GM18502 (cell line): Measurements from ENCODE around the gene TJP3.

Experiments
- ATAC-seq: cut with Tn5 transposase; IDR thresholded peaks from one replicate; pipeline ENCODE4 v1.9.1; 2021; ENCODE audit warnings: mild to moderate bottlenecking; ENCODE audit not compliant: unreplicated experiment, poor library complexity

Gene TJP3

DNA sequence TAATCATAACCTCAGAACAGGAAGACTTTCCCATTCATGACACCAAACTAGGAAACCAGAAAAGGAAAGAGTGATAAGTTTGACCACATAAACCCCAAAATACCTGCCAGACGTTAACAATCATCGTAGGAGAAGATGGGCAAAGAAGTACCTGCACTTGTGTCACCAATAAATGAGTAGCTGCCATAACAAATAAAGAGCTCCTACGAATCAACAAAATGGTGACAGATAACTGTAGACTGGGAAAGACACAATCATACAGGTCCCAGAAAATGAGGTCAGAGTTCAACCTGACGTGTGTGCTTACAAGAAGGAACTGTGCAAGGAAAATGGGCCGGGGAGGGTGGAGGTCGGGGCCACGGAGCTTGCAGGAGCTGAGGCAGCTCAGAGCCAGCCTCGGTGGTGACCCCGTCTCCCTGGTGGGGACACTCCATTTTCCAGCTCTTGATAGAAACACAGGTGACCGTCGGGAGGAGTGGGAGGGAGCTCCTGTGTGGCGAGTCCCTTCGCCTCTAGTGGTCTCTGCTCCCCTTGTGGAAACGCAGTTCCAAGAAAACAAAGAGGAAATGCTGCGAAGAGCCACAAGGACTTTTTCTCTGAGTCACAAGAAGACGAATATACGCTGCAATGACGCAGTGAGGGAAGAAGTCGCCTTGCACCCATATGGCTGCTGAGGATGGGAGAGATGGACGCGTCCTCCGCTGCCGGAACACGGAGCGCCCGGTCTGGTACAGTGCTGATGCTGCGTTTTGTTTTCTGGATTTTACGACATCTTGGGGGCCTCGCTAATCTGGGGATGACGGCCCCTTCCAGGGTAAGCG lies 17.4 kb upstream of the TJP3 start:
- no peak for ATAC-seq

DNA sequence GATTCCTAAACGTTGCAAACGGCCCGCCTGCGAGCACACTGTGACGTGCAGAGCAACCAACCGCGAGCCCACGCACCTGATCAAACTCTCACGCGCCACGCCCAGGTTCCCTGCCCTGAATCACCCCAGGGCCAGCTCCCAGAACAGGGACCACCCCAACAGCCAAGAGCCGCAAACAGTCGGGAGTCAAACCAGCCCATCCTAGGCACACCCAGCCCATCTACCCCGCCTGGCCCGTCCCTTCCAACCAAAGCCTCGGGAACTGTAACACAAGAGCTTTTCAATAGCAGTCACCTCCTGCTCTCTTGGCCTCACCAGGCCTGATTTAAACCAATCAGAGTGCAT lies 16.8 kb upstream of the TJP3 start:
- ATAC-seq: no peak

DNA sequence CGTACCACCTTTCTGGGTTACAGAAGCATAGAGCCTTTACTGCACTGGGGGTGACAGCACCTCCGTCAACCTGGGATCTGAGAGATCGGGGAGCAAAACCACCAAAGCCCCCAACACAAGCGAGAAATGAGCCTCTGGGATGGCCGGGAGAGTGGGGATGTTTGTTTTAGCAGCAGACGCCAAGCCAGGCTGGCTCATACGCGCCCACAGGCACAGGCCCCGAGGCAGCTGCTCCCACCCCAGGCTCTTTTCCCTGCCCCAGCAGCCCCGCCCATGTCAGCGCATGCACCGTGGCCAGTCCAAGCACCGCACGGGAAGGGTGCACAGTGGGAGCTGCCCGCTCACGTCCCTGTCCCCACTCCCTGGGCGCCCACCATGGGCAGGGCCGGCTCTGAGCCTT lies 16.5 kb upstream of the TJP3 start:
- no peak for ATAC-seq

DNA sequence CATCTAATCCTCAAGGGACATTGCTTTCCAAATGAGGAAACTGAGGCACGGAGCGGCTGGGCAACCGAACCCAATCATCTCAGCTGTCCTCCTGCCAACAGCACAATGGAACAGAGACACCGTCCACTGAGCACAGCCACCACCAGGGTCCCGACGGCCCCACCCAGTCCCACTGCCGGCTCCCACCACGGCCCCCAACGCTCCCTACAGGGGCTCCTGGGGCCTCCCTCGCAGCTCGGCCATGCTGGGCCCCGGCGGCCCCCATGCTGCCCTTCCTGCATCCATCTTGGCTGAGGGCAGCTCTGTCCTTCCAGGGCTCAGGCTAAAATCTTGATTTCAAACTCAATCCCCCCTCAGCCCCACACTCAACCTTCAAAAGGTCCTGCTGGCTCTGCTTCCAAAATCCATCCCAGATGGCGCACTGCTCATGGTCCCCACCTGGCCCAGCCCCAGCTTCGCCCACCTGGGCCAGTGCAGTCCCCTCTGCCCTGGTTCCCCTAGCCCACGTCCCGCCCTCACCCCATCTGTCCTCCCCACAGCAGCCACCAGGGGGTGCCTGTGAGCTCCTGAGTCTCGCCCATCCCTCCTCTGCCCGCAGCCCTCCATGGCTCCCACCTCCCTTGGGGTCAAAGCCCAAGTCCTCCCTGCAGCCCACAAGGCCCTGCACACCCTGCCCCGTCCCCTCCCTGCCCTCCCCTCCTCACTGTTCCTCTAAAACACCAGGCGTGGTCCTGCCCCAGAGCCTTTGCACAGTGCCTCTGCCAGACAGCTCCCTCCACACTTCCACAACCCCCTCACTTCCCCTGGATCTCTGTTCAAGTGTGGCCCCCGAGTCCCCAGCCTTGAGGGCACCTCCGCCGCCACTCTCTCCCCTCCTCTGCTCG lies 15.8 kb upstream of the TJP3 start:
- ATAC-seq: no peak

DNA sequence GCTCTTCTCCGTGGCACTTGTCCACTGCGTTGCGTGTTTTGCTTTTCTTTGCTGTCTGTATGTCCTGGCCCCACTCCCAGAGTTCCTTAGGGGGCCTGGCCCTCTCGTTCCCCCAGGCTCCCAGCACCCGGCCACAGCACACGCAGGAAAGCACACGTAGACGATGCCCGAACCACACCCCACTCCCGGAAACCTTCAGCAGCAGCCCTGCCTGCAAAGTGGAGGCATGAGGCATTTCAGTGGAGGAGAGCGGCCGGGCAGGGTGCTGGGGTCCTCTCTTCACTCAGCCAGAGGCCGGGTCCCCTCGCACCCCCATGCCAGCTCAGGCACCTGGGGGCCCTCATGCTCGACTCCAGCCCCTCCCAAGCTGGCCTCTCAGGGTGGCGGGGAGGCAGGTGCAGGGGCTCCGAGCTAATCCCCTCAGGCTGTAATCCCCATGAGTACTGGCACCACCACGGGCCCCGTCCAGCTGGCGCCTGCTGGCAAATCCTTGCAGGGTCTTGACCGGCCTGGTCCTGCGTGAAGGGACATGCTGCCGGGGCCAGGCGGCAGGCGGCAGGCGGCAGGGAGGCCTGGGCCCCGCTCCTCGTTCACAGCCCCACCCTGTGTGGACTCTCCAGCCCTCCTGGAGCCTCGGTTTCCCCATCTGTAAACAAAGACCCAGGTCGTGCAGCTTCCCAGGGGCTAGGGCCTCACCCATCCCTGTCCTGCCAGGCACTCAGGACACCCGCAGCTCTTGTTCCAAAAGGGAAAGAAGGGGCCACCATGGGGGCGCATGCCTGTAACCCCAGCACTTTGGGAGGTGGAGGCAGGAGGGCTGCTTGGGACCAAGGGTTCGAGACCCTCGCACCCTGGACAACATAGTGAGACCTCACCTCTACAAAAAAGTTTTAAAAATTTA lies 14.9 kb upstream of the TJP3 start:
- no peak for ATAC-seq

DNA sequence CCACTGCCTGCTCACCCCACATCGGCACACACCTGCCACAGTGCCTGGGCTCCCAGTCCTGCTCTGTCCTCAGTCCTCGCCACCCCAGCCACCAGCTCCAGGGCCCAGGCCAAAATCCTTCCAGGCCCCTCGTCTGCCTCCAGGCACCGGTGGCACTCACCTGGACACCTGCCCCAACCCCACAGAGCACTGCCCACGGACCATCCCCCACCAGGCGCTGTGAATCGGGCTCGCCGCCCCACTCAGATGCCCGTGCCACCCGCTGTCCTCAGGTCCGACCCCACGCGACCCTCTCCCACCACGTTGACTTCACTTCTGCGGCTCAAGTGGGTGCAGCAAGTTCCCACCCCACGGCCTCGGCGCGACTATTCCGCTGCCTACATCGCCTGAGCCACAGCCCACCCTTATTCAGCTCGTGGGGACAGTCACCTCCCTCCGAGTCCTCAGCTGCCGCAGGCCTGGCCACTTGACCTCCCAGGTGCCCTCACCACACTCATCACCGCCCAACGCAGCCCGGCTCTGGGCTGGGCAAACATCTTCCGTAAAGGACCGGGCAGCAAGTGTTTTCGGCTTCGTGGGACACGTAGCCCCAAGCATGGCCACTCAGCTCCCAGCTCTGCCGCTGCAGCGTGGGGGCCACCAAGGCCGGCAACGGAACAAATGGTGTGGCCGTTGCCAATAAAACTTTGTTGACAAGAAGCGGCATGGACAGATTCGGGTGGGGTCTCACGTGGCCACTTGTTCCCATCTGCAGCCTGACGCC lies 13.6 kb upstream of the TJP3 start:
- ATAC-seq: no peak

DNA sequence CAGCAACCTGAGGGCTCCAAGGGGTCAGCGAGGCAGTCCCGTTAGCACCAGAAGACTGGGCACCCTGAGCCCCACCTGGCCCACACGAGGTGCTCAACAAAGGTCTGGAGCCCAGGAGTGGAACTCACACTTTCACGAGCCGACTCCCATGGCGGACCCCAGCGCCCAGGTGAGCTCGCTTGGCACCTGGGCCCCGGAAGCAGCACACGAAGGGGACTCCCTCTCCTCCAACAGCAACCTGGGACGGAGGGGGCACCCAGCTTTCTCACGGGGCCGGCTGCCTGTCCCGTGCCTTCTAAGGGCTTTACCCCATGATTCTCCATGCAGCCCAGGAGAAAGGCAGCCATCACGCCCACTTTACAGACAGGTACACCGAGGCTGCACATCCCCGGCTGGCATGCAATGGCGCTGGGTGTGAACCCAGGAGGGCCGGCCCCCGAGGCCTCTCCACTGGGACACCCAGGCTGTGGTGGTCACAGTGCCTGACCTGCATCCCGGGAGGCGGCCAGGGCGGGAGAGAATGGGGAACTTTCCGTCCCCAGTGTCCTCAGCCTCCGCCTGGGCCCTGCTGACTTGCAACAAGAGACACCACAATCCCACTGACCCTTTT lies 13.0 kb upstream of the TJP3 start:
- ATAC-seq: no peak

DNA sequence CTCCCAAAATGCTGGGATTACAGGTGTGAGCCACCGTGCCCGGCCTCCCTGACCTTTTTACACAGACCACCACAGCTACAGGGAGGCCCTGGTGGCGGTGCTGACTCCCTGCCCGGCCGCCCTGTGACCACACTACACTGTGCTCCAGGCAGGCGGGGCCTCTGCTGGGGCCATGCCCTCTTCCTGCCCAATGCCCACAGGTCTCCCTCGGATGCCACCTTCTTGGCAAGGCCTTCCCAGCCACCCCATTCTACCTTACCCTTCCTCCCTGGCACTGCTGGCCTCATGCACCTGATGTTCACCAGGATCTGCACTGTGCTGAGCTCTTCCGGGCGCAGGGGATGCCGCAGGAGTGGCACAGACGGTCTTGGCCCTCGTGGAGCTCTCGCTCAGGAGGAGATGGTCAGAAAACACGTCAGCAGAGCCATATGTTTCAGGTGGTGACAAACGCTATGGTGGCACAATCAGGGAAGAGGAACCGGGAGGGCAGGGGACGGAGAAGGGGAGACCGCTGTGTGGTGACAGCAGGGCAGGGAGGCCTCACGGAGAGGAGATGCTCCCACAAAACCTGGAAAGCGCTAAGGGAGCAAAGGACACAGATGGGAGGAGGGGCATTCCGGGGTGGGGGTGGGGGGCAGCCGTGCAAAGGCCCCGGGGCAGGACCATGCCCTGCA lies 12.1 kb upstream of the TJP3 start:
- no peak for ATAC-seq

DNA sequence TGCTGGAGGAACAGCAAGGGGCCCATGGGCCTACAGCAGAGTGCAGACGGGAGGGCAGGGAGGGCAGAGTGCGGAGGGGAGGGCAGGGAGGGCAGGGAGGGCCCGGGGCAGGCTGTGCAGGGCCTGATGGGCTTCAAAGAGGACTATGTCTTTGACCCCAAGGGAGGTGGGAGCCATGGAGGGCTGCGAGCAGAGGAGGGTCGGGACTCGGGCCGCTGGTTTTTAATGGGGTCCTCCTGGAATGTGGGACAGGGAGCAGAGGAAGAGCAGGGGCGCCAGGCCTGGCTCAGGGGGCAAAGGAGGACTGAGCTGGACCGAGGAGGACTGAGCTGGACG lies 11.6 kb upstream of the TJP3 start:
- ATAC-seq: no peak

DNA sequence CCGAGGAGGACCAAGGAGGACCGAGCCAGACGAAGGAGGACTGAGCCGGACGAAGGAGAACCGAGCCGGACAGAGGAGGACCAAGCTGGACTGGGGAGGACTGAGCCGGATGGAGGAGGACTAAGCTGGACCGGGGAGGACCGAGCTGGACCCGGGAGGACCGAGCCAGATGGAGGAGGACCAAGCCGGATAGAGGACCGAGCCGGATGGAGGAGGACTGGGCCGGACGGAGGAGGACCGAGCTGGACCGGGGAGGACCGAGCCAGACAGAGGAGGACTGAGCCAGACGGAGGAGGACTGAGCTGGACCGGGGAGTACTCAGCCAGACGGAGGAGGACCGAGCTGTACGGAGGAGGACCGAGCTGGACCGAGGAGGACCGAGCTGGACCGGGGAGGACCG lies 11.1 kb upstream of the TJP3 start:
- ATAC-seq: no peak

DNA sequence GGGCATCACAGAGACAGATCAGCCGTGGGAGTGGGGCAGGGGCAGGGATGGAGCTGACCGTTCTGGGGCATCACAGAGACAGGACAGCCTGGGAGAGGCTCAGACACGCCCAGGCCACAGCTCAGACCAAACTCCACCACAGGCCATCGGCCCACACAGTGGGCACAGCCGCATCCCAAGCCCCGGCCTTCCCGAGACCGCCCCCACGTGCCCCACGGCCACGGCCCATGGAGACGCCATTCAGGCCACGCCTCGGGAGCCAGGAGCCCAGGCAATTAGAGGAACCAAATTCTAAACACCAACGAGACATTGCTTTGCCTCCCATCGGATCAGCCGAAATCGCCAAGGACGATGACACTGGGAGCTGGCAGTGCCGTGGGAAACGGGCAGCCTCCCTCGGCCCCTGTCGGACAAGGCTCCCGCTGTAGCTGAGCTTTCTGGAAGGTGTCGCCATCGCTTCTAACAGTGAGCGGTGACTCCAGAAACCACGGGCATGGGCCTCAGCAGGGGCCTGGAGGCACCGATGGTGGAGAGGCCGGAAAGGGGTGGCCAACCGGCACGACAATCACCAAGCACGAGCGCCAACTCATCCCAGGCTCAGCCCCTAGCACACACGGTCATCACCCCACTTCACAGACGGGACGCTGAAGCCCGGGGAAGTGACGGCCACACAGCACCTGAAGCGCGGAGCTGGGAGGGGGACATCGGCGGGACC lies 10.4 kb upstream of the TJP3 start:
- no peak for ATAC-seq

DNA sequence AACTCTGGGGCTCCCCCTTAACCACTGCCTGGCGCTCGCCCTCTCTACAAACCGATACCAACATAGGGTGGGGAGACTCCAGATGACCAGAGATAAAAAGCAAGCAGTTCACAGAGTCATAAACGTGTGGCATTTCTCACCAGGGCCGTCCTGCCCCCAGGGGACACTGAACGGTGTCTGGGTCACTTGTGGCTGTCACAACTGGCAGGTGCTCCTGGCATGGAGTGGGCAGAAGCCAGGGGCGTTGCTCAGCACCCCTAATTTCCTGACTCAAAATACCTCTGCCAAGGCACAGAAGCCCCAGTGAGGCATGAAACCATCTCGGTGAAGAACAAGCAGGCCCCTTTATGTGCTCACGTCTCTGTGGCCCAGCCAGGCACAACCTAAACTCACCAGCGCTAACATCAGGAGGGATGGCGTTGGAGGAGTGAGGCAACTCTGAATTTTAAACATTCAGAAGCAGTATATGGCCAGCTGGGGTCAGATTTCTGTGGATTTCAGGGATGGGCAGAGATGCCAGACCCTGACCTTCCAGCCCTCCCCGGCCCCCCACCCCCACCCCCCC lies 9.7 kb upstream of the TJP3 start:
- no peak for ATAC-seq

DNA sequence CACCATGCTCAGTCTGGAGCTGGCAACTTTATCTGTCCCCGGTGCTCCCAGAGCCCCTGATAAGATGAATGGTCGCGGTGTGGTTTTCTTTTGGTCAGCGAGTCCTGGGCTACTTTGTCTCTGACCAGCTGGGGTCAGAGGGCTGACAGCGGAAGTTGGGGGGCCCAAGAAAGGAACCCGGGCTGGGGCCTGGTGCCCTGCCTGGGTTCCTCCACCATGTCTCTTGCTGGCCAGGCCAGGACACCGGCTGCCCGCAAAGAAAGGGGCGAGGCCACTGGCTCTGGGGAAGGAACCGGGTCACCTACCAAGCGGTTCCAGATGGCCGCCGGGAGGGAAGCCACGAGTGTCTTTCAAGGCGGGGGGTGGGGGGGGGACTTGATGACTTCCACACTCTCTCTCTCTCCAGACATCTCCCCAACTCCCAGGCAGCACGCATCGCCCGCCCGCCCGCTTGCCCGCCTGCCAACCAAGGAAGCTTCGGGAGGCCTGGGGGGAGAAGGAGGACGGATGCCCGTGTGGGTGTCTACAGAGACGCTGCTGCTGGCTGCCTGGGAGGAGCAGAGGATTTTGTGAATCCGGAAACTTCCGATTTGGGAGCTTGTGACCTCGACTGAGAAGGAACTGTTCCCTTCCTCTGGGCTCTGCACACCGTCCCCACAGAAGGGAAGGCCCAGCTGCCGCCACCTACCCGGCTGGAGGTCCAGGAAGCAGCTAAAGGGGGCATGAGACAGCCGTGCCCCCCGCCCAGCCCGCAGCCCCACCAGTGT lies 9.0 kb upstream of the TJP3 start:
- ATAC-seq: no peak

DNA sequence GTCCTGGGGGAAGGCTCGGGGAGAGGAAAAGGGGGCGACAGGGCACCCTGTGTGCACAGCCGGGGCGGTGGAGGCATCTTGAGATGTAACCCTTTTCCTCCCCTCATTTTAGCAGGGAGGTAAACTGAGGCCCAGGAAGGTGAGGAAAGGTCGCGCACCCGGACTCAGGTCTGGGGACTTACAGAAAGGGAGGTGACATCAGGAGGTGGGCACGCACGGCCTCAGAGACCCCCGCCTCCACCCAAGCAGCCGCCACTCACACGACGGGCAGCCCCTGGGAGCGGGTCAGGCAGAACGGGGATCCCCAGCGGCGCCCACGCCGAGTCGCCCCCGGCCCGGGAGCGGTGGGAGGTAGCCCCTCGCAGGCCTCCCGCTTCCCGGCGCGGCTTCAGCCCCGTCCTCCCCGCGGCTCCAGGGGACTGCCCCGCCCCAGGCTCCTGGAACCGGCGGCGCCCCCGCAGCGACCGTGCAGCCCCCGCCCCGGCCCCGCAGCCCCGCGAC lies 8.4 kb upstream of the TJP3 start:
- ATAC-seq: peak; percentile 27

DNA sequence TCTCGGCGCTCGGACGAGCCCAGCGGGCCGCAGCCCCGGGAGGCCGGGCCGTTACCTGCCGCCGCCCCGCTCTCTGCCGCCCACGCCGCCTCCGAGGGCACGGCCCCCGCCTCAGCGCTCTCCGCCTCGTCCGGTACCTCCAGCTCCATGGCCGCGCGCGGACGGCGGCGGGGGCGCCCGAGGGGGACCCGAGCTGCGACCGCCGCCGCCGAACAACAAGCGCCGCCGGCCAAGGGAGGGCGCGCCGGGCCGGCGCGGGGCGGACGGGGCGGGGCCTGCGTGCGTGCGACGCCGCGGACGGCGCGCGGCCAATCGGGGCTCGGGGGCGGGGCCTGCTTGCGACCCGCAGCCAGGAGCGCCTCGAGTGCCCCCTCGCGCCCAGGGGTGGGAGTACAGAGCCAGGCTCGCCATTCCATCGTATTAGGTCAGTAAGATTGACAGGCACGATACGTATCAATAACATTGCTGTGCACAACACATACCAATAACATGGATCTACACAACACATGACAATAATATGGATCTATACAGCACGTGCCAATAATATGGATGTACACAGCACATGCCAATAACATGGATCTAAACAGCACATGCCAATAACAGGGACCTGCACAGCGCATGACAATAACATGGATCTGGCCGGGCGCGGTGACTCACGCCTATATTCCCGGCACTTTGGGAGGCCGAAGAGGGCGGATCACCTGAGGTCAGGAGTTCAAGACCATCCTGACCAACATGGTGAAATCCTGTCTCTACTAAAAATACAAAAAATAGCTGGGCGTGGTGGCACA lies 7.7 kb upstream of the TJP3 start, which contains the start of gene PIP5K1C:
Gene PIP5K1C (minus strand): TSS at position 227 of the 791 bp plus-strand sequence. CDS start 78 bp downstream, at position 149.
- peak; percentile 90 for ATAC-seq

DNA sequence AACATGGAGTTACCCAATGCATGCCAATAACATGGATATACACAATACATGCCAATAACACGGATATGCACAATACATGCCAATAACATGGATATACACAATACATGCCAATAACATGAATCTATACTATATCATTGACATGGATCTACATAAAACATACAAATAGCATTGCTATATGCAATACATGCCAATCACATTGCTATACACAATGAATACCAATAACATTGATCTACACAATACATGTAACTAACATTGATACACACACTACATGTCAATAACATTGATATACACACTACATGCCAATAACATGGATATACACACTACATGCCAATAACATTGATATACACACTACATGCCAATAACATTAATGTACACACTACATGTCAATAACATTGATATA lies 7.0 kb upstream of the TJP3 start:
- ATAC-seq: no peak

DNA sequence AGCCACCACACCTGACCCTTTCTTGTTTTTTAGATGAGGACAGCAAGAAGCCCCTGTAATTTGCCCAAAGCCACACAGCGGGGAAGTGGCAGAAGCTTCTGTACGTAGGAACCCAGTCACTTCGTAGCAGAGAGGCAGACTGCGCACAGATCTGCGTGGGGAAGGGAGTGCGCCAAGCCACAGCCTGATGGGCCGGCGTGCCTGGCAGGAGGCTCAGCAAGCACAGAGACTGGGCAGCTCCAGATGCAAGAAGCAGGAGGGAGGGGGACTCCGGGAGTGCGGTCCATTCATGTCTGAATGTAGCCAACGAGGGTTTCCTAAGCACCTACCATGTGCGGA lies 347 bp upstream of the TJP3 start:
- ATAC-seq: no peak
